ENCODE data around the gene DGKQ. TPM values are rescaled to one million over a fixed set of nuclear protein-coding genes. Genes with fewer than 3 reads are reported as not detected.

DGKQ gene
- total RNA-seq, 1 donor from 2014 or later = 16.9 TPM

DNA sequence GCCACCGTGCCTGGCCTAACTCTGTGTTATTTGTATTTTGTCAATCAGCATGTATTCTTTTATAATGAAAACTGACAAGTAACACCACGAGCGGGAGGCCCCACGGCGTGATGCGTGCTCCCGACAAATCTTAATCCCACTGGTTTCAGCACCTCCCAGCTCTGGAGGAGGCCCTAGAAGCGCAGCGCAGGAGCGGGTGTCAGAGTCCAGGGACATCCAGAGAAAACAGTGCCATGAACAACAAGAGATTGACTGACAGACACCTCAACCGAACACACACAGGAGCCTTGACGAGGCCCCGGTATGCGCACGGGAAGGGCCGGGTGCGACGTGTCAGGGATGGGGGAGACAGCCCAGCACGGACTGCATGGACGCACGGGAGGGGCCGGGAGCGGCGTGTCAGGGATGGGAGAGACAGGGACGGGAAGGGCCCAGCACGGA is 64.2 kb downstream of the DGKQ start:
- no peak overlapping the region for H3K4me3 ChIP-seq (ENCODE audit: low read depth, low read length)
- no peak for DNase-seq (ENCODE audit: low read depth)
- TF ChIP-seq, protein P1, sequence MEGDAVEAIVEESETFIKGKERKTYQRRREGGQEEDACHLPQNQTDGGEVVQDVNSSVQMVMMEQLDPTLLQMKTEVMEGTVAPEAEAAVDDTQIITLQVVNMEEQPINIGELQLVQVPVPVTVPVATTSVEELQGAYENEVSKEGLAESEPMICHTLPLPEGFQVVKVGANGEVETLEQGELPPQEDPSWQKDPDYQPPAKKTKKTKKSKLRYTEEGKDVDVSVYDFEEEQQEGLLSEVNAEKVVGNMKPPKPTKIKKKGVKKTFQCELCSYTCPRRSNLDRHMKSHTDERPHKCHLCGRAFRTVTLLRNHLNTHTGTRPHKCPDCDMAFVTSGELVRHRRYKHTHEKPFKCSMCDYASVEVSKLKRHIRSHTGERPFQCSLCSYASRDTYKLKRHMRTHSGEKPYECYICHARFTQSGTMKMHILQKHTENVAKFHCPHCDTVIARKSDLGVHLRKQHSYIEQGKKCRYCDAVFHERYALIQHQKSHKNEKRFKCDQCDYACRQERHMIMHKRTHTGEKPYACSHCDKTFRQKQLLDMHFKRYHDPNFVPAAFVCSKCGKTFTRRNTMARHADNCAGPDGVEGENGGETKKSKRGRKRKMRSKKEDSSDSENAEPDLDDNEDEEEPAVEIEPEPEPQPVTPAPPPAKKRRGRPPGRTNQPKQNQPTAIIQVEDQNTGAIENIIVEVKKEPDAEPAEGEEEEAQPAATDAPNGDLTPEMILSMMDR (conservative IDR thresholded peaks at IDR 0.05; ENCODE audit: low read depth, low read length) = no peak

Other genes with a start within 250 kb of the DGKQ start
- gene CPLX1, start 147.4 kb downstream of the DGKQ start, total RNA-seq = 0.81 TPM in 1 of 2 replicates, not detected in the other
- gene GAK, start 41.3 kb downstream of the DGKQ start, total RNA-seq = 105 and 123 TPM in 2 replicates
- 10.2 and 11.4 TPM in 2 replicates for gene TMEM175, start 41.1 kb downstream of the DGKQ start, total RNA-seq
- 0.87 and 5.8 TPM in 2 replicates for gene IDUA, start 13.5 kb upstream of the DGKQ start, total RNA-seq
- 0.35 and 1.3 TPM in 2 replicates for gene SLC26A1, start 19.8 kb upstream of the DGKQ start, total RNA-seq
- 43.6 and 52.5 TPM in 2 replicates for gene FGFRL1, start 38.1 kb upstream of the DGKQ start, total RNA-seq
- gene RNF212, start 140.0 kb upstream of the DGKQ start, total RNA-seq = 3.5 and 8.1 TPM in 2 replicates
- 1.4 and 18.1 TPM in 2 replicates for gene SPON2, start 199.0 kb upstream of the DGKQ start, total RNA-seq